HCT116 (cell line): ENCODE measurements around the gene ASIC3. TPM values are rescaled to one million over a fixed set of nuclear protein-coding genes. Genes with fewer than 3 reads are reported as not detected.

Source experiments
- ATAC-seq: fragments of 200-7000 bp; cut with Tn5 transposase; 2 replicates; pipeline ENCODE4 v1.9.1; 2020; ENCODE audit warnings: mild to moderate bottlenecking, moderate library complexity
- BruUV-seq: library from RNA; stranded (reverse); fragments of 400-500 nt; replicated peaks from 2 replicates; lab custom pipeline; 2021; lab: Mats Ljungman, UMichigan
- CTCF ChIA-PET: fragments of 300-600 bp; sonication (Branson Sonifier 250); formaldehyde crosslinking; loops from one replicate; lab custom pipeline; 2021; ENCODE audit warnings: antibody characterized with exemption; lab: Charles Lee
- POLR2A ChIA-PET: fragments of 300-600, 350-600 bp; sonication (Branson Sonifier 250); formaldehyde crosslinking; loops from one replicate; lab custom pipeline; 2021; ENCODE audit warnings: antibody characterized with exemption; lab: Charles Lee
- RAD21 ChIA-PET, 2 experiments: fragments of 300-600 bp; sonication (Branson Sonifier 250); formaldehyde crosslinking; loops; one replicate each; lab custom pipeline; 2023; ENCODE audit warnings: low total read pairs in 2 of 2; ENCODE audit not compliant: uncharacterized antibody in 2 of 2, unreplicated experiment in 2 of 2, low non-redundant PET in 1 of 2; lab: Charles Lee
- DNase-seq: peaks from one replicate; pipeline ENCODE4 v3.0.0-alpha.2; 2010; ENCODE audit warnings: low read depth, low spot score
- H2AFZ ChIP-seq: fragments of 200-600 bp; shearing (Covaris generic), sonication (generic); 2 replicates; pipeline ENCODE4 v1.6.1; 2017; ENCODE audit warnings: low read depth, mixed run types, mixed read lengths, antibody characterized with exemption, low read length; ENCODE audit not compliant: poor library complexity, severe bottlenecking
- H3K27ac ChIP-seq: 2 replicates; pipeline ENCODE4 v1.5.1; 2012; ENCODE audit warnings: low read depth, low read length
- H3K27me3 ChIP-seq: fragments of 200-600 bp; sonication (generic); 2 replicates; pipeline ENCODE4 v1.6.1; 2016; ENCODE audit warnings: mixed run types, low read length, mixed read lengths; ENCODE audit not compliant: insufficient read depth
- H3K36me3 ChIP-seq, 2 experiments: fragments of 200-500 bp in 1 of 2; fragments of 200-600 bp in 1 of 2; sonication (Bioruptor generic) in 1 of 2; sonication (generic) in 1 of 2; 2 replicates each; pipeline versions ENCODE4 v1.5.1 to v1.6.1; 2014 to 2016; ENCODE audit warnings: low read length in 2 of 2, inconsistent platforms in 1 of 2, mixed read lengths in 1 of 2, mixed run types in 1 of 2; ENCODE audit not compliant: insufficient read depth in 2 of 2, control insufficient read depth in 1 of 2
- H3K4me1 ChIP-seq, 2 experiments: fragments of 200-600 bp in 1 of 2; sonication (generic) in 1 of 2; 2 replicates each; pipeline versions ENCODE4 v1.5.1 to v1.6.1; 2012 to 2017; ENCODE audit warnings: low read length in 2 of 2, inconsistent platforms in 1 of 2, mild to moderate bottlenecking in 1 of 2, mixed read lengths in 1 of 2, mixed run types in 1 of 2, moderate library complexity in 1 of 2; ENCODE audit not compliant: insufficient read depth in 2 of 2, control insufficient read depth in 1 of 2
- H3K4me2 ChIP-seq: fragments of 200-600 bp; sonication (generic); 2 replicates; pipeline ENCODE4 v1.6.1; 2017; ENCODE audit warnings: mixed run types, low read length, mixed read lengths
- H3K4me3 ChIP-seq, 2 experiments: fragments of 200-600 bp in 1 of 2; sonication (generic) in 1 of 2; replicated peaks in 1 of 2; 2 replicates each; pipeline ENCODE4 v1.5.1; 2011 to 2016; ENCODE audit warnings: low read length in 2 of 2, control low read depth in 1 of 2, low read depth in 1 of 2, mild to moderate bottlenecking in 1 of 2, mixed read lengths in 1 of 2, mixed run types in 1 of 2
- H3K79me2 ChIP-seq: fragments of 200-600 bp; sonication (generic); 2 replicates; pipeline ENCODE4 v1.6.1; 2017; ENCODE audit warnings: mild to moderate bottlenecking, mixed run types, low read length, moderate library complexity, mixed read lengths; ENCODE audit not compliant: insufficient read depth
- H3K9ac ChIP-seq: fragments of 200-600 bp; sonication (generic); 2 replicates; pipeline ENCODE4 v1.6.1; 2016; ENCODE audit warnings: low read length, mixed read lengths
- H3K9me2 ChIP-seq: fragments of 200-600 bp; sonication (generic), shearing (Covaris generic); 2 replicates; pipeline ENCODE4 v1.6.1; 2017; ENCODE audit warnings: mixed run types, mild to moderate bottlenecking, moderate library complexity; ENCODE audit not compliant: insufficient read depth
- H3K9me3 ChIP-seq, 2 experiments: fragments of 200-500 bp in 1 of 2; fragments of 200-600 bp in 1 of 2; sonication (Bioruptor generic) in 1 of 2; sonication (generic) in 1 of 2; 2 replicates each; pipeline ENCODE4 v1.6.1; 2014 to 2017; ENCODE audit warnings: low read length in 2 of 2, mixed read lengths in 2 of 2, inconsistent platforms in 1 of 2, low read depth in 1 of 2, mild to moderate bottlenecking in 1 of 2, mixed run types in 1 of 2, moderate library complexity in 1 of 2; ENCODE audit not compliant: control insufficient read depth in 1 of 2, insufficient read depth in 1 of 2
- H4K20me1 ChIP-seq: fragments of 200-600 bp; sonication (generic), shearing (Covaris generic); 2 replicates; pipeline ENCODE4 v1.6.1; 2017; ENCODE audit warnings: mixed run types, mild to moderate bottlenecking, moderate library complexity; ENCODE audit not compliant: insufficient read depth
- ATF3 ChIP-seq: IDR thresholded peaks from 2 replicates; pipeline ENCODE4 v1.6.1; 2012
- CBX3 ChIP-seq: IDR thresholded peaks from 2 replicates; pipeline ENCODE4 v1.6.1; 2012; ENCODE audit warnings: low read depth
- EGR1 ChIP-seq: IDR thresholded peaks from 2 replicates; pipeline ENCODE4 v1.6.1; 2012; ENCODE audit warnings: low read depth
- ELF1 ChIP-seq: IDR thresholded peaks from 2 replicates; pipeline ENCODE4 v1.6.1; 2012; ENCODE audit warnings: low read depth, borderline replicate concordance
- EZH2 ChIP-seq: fragments of 200-600 bp; sonication (generic); IDR thresholded peaks from 2 replicates; pipeline ENCODE4 v1.6.1; 2017; ENCODE audit warnings: antibody characterized with exemption, mixed run types
- EZH2phosphoT487 ChIP-seq: fragments of 200-600 bp; IDR thresholded peaks from 2 replicates; pipeline ENCODE4 v1.6.1; 2018; ENCODE audit warnings: antibody characterized with exemption, borderline replicate concordance
- JUND ChIP-seq: IDR thresholded peaks from 2 replicates; pipeline ENCODE4 v1.6.1; 2012
- MAX ChIP-seq: IDR thresholded peaks from 2 replicates; pipeline ENCODE4 v1.6.1; 2012
- POLR2A ChIP-seq: IDR thresholded peaks from 2 replicates; pipeline ENCODE4 v1.7.0; 2011; ENCODE audit warnings: borderline replicate concordance; ENCODE audit not compliant: insufficient read depth, insufficient read length; ENCODE audit errors: extremely low read depth
- POLR2AphosphoS5 ChIP-seq: IDR thresholded peaks from 2 replicates; pipeline ENCODE4 v1.6.1; 2011; ENCODE audit warnings: mild to moderate bottlenecking, low read depth, low read length, moderate library complexity
- RAD21 ChIP-seq: IDR thresholded peaks from 2 replicates; pipeline ENCODE4 v1.6.1; 2012; ENCODE audit warnings: low read depth, mild to moderate bottlenecking
- SIN3A ChIP-seq: IDR thresholded peaks from 2 replicates; pipeline ENCODE4 v1.6.1; 2012; ENCODE audit warnings: low read depth
- SP1 ChIP-seq: IDR thresholded peaks from 2 replicates; pipeline ENCODE4 v1.6.1; 2012; ENCODE audit warnings: low read depth
- SRF ChIP-seq: IDR thresholded peaks from 2 replicates; pipeline ENCODE4 v1.6.1; 2012; ENCODE audit warnings: low read depth
- TCF7L2 ChIP-seq: IDR thresholded peaks from 2 replicates; pipeline ENCODE4 v1.7.0; 2011; ENCODE audit warnings: borderline replicate concordance, inconsistent platforms; ENCODE audit not compliant: insufficient read depth, insufficient read length; ENCODE audit errors: extremely low read depth
- ZFX ChIP-seq: fragments of 450-650 bp; IDR thresholded peaks from 2 replicates; pipeline ENCODE4 v1.6.1; 2017
- ZNF274 ChIP-seq: fragments of 200-500 bp; sonication (Bioruptor generic); IDR thresholded peaks from 2 replicates; pipeline ENCODE4 v1.6.1; 2014; ENCODE audit warnings: mild to moderate bottlenecking, low read depth, low read length, inconsistent platforms
- intact Hi-C: fragments of 100-400 bp; cut with micrococcal nuclease; formaldehyde crosslinking; loops from 2 replicates; pipeline ENCODE4 v1.10.0; 2022
- total RNA-seq: library from RNA; stranded (reverse); gene quantifications from one replicate; pipeline ENCODE4 v1.2.1, GENCODE V29; 2021; ENCODE audit not compliant: unreplicated experiment
- TF ChIP-seq, protein P1 (sequence below): IDR thresholded peaks from 2 replicates; pipeline ENCODE4 v1.6.1; 2012; ENCODE audit warnings: low read depth

Gene ASIC3
- total RNA-seq, 1 experiment from 2014 or later = 4.4 TPM

- no peaks in the 10 kb centered on the region for H4K20me1 ChIP-seq
- no peak for ATAC-seq
- no peaks in the 10 kb centered on the region for H3K9me3 ChIP-seq
- peaks cover 21% of the 10 kb centered on the region for H3K79me2 ChIP-seq
- no peak overlapping the region for H3K9ac ChIP-seq
- no peaks in the 10 kb centered on the region for H3K27me3 ChIP-seq
- H2AFZ ChIP-seq = no peak overlapping the region
- POLR2A ChIA-PET = interaction anchor here (1.0 kb wide), 1 partner anchor 47 kb away, joined by 3 read pairs; the partner anchor contains the start of gene ABCB8
- H3K27ac ChIP-seq = 0 out of 2 replicates have a peak overlapping the region, but pooled peaks have one; percentile 26
- no peak overlapping the region for H3K4me3 ChIP-seq
- no peaks in the 10 kb centered on the region for H3K9me2 ChIP-seq
- peaks cover 32 to 37% of the 10 kb centered on the region in 2 experiments; a peak in 3 of 4 replicates for H3K36me3 ChIP-seq
- TF ChIP-seq SRF (no peak), ZNF274 (no peak), JUND (no peak), TCF7L2 (no peak), ATF3 (no peak), CBX3 (no peak), MAX (no peak), EZH2phosphoT487 (no peak), POLR2A (no peak), ZFX (no peak), EZH2 (no peak), ELF1 (no peak), SIN3A (no peak), POLR2AphosphoS5 (no peak), EGR1 (no peak), SP1 (no peak), RAD21 (no peak)
- TF ChIP-seq, protein P1, sequence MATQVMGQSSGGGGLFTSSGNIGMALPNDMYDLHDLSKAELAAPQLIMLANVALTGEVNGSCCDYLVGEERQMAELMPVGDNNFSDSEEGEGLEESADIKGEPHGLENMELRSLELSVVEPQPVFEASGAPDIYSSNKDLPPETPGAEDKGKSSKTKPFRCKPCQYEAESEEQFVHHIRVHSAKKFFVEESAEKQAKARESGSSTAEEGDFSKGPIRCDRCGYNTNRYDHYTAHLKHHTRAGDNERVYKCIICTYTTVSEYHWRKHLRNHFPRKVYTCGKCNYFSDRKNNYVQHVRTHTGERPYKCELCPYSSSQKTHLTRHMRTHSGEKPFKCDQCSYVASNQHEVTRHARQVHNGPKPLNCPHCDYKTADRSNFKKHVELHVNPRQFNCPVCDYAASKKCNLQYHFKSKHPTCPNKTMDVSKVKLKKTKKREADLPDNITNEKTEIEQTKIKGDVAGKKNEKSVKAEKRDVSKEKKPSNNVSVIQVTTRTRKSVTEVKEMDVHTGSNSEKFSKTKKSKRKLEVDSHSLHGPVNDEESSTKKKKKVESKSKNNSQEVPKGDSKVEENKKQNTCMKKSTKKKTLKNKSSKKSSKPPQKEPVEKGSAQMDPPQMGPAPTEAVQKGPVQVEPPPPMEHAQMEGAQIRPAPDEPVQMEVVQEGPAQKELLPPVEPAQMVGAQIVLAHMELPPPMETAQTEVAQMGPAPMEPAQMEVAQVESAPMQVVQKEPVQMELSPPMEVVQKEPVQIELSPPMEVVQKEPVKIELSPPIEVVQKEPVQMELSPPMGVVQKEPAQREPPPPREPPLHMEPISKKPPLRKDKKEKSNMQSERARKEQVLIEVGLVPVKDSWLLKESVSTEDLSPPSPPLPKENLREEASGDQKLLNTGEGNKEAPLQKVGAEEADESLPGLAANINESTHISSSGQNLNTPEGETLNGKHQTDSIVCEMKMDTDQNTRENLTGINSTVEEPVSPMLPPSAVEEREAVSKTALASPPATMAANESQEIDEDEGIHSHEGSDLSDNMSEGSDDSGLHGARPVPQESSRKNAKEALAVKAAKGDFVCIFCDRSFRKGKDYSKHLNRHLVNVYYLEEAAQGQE = no peak
- CTCF ChIA-PET = no interaction called here
- peaks cover 8 to 28% of the 10 kb centered on the region in 2 experiments for H3K4me1 ChIP-seq
- H3K4me2 ChIP-seq = no peak overlapping the region
- intact Hi-C loops = no loop called here
- BruUV-seq = no TSS peak
- RAD21 ChIA-PET = no interaction called here
- DNase-seq = no peak
These were observed 26.7 kb downstream of the ASIC3 start for GRCh38 chr7:151074817-151075661.
